NCI-H2029 treated with DMSO at 0.1 percent for 48 hours (cell line): ENCODE results near the gene SSX2B.
"Not testable (repeated sequence)": the region's sequence is repeated elsewhere in the genome, so short reads cannot be mapped to it uniquely, and the experiment has no call there.

ENCODE experiments used
- DNase-seq: peaks from one replicate; lab custom pipeline; 2025; lab: John Stamatoyannopoulos, UW

Gene SSX2B

DNA sequence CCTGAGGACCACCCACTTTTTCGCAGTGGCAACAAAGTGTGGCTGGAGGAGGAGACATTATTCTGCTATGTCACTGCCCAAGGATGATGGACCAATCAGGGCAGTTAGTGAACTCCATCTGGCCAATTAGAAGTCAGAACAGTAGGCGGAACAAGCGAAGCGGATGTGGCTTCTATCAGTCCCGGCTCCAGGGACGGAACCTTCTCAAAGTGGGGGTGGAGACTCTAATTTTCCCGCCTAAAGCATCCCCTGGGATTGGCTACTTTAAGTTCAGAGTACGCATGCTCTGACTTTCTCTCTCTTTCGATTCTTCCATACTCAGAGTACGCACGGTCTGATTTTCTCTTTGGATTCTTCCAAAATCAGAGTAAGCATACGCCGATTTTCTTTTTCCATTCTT is at the start of gene SSX2B:
SSX2B (plus strand) TSS at position 301 of the 400 bp plus-strand sequence. CDS start 1,429 bp downstream, outside the sequence.
- not testable (repeated sequence) for DNase-seq

- not testable (repeated sequence) for DNase-seq
These were observed 44.0 kb upstream of the SSX2B start, which contains the start of gene SSX2 for GRCh38 chrX:52707078-52707477. Gene SSX2 (minus strand): TSS chrX:52707178. CDS start chrX:52705749, 1,429 bp downstream.

- not testable (repeated sequence) for DNase-seq
These were observed 14.9 kb downstream of the SSX2B start for GRCh38 chrX:52765983-52766382.

- not testable (repeated sequence) for DNase-seq
These were observed 22.5 kb downstream of the SSX2B start for GRCh38 chrX:52773504-52773903.

DNA sequence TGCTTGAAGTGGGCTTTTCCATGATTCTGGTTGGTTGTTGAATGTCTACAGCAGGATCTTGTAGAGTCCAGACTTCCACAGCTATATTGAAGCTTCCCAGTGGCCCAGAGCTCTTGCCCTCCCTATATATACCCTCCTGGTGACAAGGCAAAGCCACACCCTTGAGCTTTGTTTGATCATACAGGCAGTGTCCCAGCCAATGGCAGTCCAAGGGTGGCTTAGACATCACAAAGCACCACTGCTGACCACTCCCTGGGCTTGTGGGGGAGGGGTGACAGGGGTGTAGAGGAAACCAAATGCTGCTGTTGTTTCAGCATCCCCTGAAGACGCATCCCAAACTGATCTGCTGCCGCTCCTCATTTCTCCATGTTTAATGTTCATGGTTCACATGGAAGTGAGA is 46.3 kb downstream of the SSX2B start, which contains the start of gene SPANXN5:
SPANXN5 (minus strand) TSS at position 101 of the 400 bp plus-strand sequence; CDS start at position 22, 79 bp downstream.
- DNase-seq = not testable (repeated sequence)

DNA sequence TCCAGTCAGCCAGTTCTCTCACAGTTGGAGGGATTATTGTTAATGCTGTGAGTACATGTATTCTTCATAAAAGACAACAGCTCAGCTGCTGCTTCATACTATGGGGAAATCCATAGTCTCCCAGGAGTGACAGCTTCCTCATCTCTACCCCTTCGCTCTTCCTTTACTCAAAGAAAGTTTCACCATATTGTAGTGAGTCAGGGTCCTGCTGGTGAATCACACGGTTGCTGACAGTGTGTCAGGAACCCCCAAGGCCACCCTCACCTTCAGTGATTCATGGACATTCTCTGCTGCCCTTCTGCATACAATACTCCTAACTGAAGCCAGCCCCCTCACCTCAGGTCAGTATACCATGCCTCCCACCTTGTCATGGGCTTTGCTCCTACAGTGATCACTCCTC is 53.8 kb downstream of the SSX2B start:
- DNase-seq = not testable (repeated sequence)
